MCF 10A (cell line): ENCODE results near the gene CASK. TPM values are rescaled to one million over a fixed set of nuclear protein-coding genes. Genes with fewer than 3 reads are reported as not detected.

ENCODE experiments used
- BruUV-seq: library from RNA; stranded (reverse); fragments of 400-500 nt; replicated peaks from 2 replicates; lab custom pipeline; 2021; lab: Mats Ljungman, UMichigan
- CTCF ChIA-PET: fragments of 300-600 bp; sonication (Branson Sonifier 250); formaldehyde crosslinking; extraction: SDS; loops from one replicate; lab custom pipeline; 2021; ENCODE audit warnings: antibody characterized with exemption, inconsistent platforms; lab: Yijun Ruan, JAX
- POLR2A ChIA-PET: fragments of 300-600, 350-650 bp; sonication (Branson Sonifier 250); formaldehyde crosslinking; extraction: SDS; loops from one replicate; lab custom pipeline; 2020; ENCODE audit warnings: antibody characterized with exemption, inconsistent platforms; lab: Yijun Ruan, JAX
- DNase-seq: peaks from one replicate; pipeline ENCODE4 v3.0.0-alpha.2; 2018; ENCODE audit not compliant: unreplicated experiment
- H3K27ac Mint-ChIP-seq: one replicate; pipeline ENCODE4 v1.8.0; 2022; ENCODE audit warnings: mild to moderate bottlenecking, low read depth, mixed read lengths; ENCODE audit not compliant: unreplicated experiment
- H3K27me3 Mint-ChIP-seq: one replicate; pipeline ENCODE4 v1.8.0; 2022; ENCODE audit warnings: mixed read lengths; ENCODE audit not compliant: insufficient read depth, unreplicated experiment
- H3K36me3 Mint-ChIP-seq: one replicate; pipeline ENCODE4 v1.8.0; 2022; ENCODE audit warnings: mild to moderate bottlenecking, moderate library complexity, mixed read lengths; ENCODE audit not compliant: insufficient read depth, unreplicated experiment
- H3K4me1 Mint-ChIP-seq: one replicate; pipeline ENCODE4 v1.8.0; 2022; ENCODE audit warnings: mixed read lengths; ENCODE audit not compliant: insufficient read depth, unreplicated experiment
- H3K4me3 Mint-ChIP-seq: one replicate; pipeline ENCODE4 v1.8.0; 2022; ENCODE audit warnings: mild to moderate bottlenecking, moderate library complexity, mixed read lengths; ENCODE audit not compliant: unreplicated experiment
- H3K9me3 Mint-ChIP-seq: one replicate; pipeline ENCODE4 v1.8.0; 2022; ENCODE audit warnings: mixed read lengths; ENCODE audit not compliant: unreplicated experiment
- CTCF ChIP-seq: fragments of 200-600 bp; IDR thresholded peaks from one replicate; pipeline ENCODE4 v1.8.0; 2022; ENCODE audit warnings: antibody characterized with exemption, mild to moderate bottlenecking; ENCODE audit not compliant: unreplicated experiment
- intact Hi-C: fragments of 100-400 bp; cut with micrococcal nuclease; formaldehyde crosslinking; loops from 2 replicates; pipeline ENCODE4 v1.14.1; 2022
- total RNA-seq: library from RNA; stranded (reverse); gene quantifications from 2 replicates; pipeline ENCODE4 v1.2.3, GENCODE V29; 2022

CASK gene
- total RNA-seq, 1 experiment from 2014 or later: 34.9 TPM

GRCh38 chrX:41478381-41478911 is 444.9 kb downstream of the CASK start:
- no peak for DNase-seq
- Mint-ChIP-seq H3K9me3 (no peaks in the 10 kb centered on the region), H3K27me3 (peaks cover 12% of the 10 kb centered on the region), H3K36me3 (no peaks in the 10 kb centered on the region), H3K27ac (no peak overlapping the region), H3K4me3 (no peak overlapping the region), H3K4me1 (no peaks in the 10 kb centered on the region)
- TF ChIP-seq CTCF: no peak
- intact Hi-C loops: no loop called here
- no TSS peak for BruUV-seq
- CTCF ChIA-PET: interaction anchor here (0.5 kb wide), 1 partner anchor 74 kb away, joined by 4 read pairs; no protein-coding TSS in a partner anchor
- POLR2A ChIA-PET: interaction anchor here (0.7 kb wide), 1 partner anchor 139 kb away, joined by 3 read pairs; no protein-coding TSS in a partner anchor

- POLR2A ChIA-PET: no interaction called here
- Mint-ChIP-seq H3K27ac (no peak overlapping the region), H3K36me3 (no peaks in the 10 kb centered on the region), H3K4me3 (no peak overlapping the region), H3K4me1 (no peaks in the 10 kb centered on the region), H3K27me3 (peaks cover 12% of the 10 kb centered on the region), H3K9me3 (no peaks in the 10 kb centered on the region)
- TF ChIP-seq CTCF: no peak
- BruUV-seq: no TSS peak
- intact Hi-C loops: no loop called here
- no peak for DNase-seq
- CTCF ChIA-PET: interaction anchor here (0.6 to 0.7 kb wide), 2 partner anchors 24 to 163 kb away, joined by 3 to 5 read pairs; no protein-coding TSS in a partner anchor
Measured at GRCh38 chrX:41475591-41476241, 447.6 kb downstream of the CASK start.

- intact Hi-C loops: no loop called here
- no peak overlapping the region for H3K27ac Mint-ChIP-seq
- H3K4me1 Mint-ChIP-seq: no peaks in the 10 kb centered on the region
- no peaks in the 10 kb centered on the region for H3K9me3 Mint-ChIP-seq
- no peaks in the 10 kb centered on the region for H3K36me3 Mint-ChIP-seq
- no peak for TF ChIP-seq CTCF
- no TSS peak for BruUV-seq
- H3K4me3 Mint-ChIP-seq: no peak overlapping the region
- no peak for DNase-seq
- ChIA-PET POLR2A (no interaction called here), CTCF (no interaction called here)
- peaks cover 12% of the 10 kb centered on the region for H3K27me3 Mint-ChIP-seq
Measured at GRCh38 chrX:41475191-41475590, 448.2 kb downstream of the CASK start.

GRCh38 chrX:41474726-41475100 is 448.6 kb downstream of the CASK start:
- Mint-ChIP-seq H3K36me3 (no peaks in the 10 kb centered on the region), H3K4me1 (no peaks in the 10 kb centered on the region), H3K27ac (no peak overlapping the region), H3K27me3 (peaks cover 12% of the 10 kb centered on the region), H3K9me3 (no peaks in the 10 kb centered on the region), H3K4me3 (no peak overlapping the region)
- BruUV-seq: no TSS peak
- ChIA-PET POLR2A (no interaction called here), CTCF (no interaction called here)
- no peak for TF ChIP-seq CTCF
- DNase-seq: no peak
- intact Hi-C loops: no loop called here
